NCI-H2171 (cell line): ENCODE results near the gene RNF13.
A peak's percentile ranks its signal among the peaks of the same experiment; 100 is the strongest.

Experiments
- DNase-seq: peaks from one replicate; lab custom pipeline; 2025; lab: John Stamatoyannopoulos, UW

Gene RNF13

DNA sequence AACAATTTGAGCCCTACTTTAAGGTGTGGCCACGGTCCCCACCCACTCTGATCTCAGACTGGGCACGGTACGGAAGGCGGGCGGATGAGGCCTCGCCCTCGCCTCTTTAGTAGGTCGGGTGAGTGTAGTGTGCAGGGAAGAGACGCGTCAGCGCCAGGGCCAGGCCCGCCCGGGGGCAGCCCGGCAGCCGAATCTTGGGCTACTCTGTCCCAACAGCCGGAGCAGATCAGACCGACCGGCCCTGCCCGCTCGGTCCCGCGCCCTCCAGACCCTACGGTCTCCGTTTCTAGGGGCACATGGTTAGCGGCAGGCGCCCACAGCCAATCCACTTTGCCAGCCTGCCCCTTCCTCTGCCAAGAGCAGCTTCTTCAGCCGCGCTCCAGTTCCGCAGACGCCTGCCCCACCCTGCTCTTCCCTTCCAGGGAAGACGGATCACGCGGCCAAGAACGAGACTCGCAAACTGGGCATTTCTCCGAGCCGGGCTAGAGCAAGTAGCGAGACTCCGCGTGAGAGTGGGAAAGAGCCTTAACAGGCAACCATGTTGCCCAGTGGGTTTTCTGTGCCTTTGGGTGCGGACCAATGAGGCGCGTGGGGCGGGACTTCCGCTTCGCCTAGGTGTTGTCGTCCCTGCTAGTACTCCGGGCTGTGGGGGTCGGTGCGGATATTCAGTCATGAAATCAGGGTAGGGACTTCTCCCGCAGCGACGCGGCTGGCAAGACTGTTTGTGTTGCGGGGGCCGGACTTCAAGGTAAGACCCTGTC is at the start of gene RNF13:
Gene RNF13, plus strand, starts transcription at position 610 of the 761 bp plus-strand sequence. CDS start 32,812 bp downstream, outside the sequence.
- DNase-seq: peak; percentile 94

- DNase-seq: no peak
Measured at GRCh38 chr3:149763565-149764195, 49.3 kb upstream of the RNF13 start.

DNA sequence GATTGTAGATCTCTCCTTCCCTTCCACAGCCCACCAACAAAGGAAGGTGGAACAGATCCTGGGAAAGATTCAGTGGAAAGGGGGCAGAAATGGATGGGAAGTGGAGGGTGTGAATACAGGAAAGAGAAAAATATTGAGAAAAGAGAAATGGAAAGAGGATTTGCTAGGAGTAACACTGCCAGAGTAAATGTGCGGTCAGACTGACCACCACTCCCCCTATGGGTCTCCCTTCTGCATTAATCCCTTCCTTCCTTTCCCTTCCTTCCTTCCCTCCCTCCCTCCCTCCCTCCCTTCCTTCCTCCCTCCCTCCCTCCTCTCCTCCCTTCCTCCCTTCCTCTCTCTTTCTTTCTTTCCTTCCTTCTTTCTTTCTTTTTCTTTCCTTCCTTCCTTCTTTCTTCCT is 48.7 kb upstream of the RNF13 start:
- no peak for DNase-seq

DNA sequence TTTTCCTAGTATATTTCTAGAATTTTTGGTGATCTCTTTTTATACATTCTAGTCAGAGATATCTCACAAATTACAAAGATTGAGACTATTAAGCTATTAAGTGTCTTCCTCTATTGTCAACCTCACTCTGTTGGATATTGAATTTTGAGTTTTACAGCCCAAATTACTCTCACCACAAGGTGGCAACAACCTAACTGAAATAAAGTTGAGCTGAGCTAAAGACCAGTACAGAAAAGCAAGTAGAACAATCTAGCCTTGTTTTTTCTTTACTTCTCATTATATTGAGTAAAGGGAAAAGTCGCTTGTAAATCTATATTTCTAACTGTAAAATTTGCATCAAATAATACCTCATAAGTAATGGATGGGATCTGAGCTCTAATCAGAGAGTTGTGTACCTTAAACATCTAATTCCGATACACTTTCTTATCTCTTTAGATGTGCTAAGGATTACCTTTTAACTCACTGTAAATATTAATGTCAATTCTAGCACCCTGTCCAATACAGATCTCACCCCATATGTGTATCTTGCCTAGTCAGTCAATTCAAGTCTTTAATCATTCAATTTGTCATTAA is 47.2 kb upstream of the RNF13 start:
- no peak for DNase-seq

- no peak for DNase-seq
Measured at GRCh38 chr3:149767720-149768119, 45.3 kb upstream of the RNF13 start.

GRCh38 chr3:149768704-149769103 is 44.3 kb upstream of the RNF13 start:
- DNase-seq: no peak

DNA sequence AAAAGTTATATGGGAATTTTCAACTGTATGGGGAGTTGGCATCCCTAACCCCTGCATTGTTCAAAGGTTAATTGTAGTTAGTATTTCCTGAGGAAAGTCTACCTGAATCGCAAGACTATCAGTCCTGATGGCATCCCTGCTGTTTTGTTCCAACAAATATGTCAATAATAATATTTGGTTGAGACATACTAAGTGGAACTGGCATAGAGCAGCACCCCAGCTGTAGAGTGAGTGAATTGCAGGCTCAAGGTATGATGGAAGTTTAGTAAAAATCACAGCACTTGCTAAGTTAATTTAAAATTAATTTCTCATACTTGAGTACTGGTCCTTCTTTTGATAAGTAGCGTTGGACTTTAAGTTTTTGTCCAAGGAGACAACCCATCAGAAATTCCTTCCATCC is 42.8 kb upstream of the RNF13 start:
- DNase-seq: no peak

GRCh38 chr3:149771652-149772271 is 41.3 kb upstream of the RNF13 start:
- peak; percentile 23 for DNase-seq

DNA sequence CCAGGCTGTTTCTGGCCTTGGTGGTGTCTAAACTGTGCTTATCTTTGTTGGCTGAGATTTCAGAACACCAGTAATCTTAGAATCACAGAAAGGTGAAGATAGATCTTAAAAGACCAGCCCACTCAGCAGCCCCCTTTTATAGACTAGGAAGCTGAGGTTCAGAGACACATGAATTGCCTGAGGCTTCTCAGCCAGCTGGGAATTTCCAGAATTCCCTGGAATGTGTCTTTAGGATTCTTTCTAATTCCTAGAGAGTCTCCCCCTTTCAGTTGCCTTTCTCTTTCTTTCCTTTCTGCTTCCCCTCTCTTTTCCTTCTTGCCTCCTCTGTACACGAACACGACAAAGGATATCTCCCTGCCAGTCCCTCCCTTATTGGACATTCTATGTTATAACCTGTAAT is 40.2 kb upstream of the RNF13 start:
- DNase-seq: no peak

DNA sequence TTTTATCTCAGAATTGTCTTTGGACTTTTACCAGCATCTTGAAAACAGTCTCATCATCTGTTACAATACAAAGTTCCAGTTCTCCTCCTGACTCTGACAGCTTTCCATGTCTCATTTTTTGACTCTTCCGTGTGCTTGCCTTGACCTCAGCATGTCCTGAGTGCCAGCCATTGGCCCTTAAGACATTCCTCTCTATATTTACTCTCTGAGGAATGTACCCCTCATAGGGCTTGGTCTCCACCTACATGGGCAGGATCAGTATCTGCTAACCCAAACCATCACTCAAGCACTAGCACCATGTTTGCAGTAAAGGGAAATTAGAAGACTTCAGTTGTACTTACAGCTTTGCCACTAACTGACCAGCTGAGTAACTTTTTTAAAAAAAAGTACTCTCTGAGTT is 36.8 kb upstream of the RNF13 start:
- DNase-seq: no peak

DNA sequence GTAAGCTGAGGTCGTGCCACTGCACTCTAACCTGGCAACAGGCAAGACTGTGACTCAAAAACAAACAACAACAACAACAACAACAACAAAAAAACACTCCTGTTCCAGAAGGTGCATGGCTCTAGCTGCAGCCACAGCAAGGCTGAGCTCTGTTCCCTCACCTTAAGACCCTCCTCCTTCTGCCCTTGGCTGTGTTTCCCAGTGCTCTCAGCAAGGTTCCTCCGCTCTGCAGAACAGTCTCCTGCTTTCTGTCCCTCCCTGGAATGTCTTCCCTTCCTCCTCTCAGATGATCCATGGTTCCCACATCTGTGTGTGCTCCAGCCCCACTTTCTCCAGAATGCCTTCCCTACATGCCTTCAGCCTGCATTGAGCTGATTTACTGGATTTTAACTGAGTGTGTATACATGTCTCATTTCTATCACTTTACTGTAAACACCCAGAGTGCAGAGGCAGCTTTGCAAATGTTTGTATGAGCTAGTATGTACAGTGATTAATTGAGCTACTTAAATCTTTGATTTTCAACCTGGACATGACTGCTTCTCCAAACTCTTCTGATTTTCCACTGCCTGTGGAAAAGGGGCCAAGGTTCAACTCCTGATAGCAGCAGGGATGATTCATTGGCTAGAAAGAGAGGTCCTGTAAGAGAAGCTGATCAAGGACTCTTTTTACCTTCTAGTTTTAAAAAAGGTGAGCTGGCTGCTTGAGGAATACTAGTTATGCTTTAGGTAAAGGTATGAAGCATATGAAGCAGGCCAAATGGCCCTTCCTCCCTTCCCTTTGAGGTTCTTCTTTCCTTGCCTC is 35.4 kb upstream of the RNF13 start:
- DNase-seq: no peak

GRCh38 chr3:149781211-149781610 is 31.8 kb upstream of the RNF13 start:
- DNase-seq: no peak

GRCh38 chr3:149781741-149782140 is 31.3 kb upstream of the RNF13 start:
- DNase-seq: no peak

DNA sequence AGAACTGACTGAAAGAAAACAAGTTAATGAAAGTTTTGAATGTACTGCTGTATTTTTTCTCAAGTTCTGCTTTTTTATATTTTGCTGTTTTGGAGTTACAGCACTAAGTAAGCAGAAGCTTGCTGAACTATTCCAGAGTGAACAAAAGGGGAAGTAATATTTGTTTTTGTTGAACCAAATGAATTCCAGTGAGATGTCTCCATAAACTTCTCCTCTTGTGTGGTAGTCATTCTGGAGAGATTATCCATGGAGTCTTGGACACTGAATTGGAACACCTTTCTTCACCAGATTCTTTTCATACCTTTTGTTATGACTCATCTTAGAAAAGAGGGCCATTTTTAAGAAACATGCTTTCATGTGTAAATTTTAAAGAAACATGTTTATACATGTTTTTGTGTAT is 29.4 kb upstream of the RNF13 start:
- DNase-seq: no peak

DNA sequence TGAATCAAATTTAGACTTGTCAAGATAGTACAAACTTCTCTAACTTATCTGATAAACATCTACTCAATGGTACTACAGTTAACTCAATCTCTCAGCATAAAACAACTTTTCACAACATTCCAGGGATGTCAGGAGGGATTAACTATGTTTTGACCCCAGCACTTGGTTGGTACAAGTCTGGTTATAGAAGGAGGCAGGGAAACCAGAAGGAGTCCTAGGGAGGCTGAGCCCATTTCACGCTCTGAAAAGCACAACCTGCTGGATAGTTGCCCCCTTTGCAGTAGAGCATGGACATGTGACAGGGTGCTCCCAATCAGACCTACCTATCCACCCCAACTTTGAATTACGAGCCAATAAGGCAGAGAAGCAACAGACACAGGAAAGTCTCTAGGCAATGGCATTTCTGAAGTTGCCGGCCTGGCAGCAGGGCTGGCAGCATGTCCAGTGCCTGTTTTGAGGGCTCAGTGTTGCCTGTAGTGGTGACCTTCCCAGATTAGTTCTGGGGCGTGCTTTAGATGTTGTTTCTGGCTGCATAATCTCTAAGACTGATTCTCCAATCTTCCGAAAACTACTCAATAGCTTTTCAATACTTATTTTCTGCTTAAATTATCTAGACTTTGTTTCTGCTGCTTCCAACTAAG is 28.8 kb upstream of the RNF13 start:
- no peak for DNase-seq

GRCh38 chr3:149790268-149790667 is 22.7 kb upstream of the RNF13 start:
- no peak for DNase-seq

- no peak for DNase-seq
Measured at GRCh38 chr3:149790698-149791097, 22.3 kb upstream of the RNF13 start.

DNA sequence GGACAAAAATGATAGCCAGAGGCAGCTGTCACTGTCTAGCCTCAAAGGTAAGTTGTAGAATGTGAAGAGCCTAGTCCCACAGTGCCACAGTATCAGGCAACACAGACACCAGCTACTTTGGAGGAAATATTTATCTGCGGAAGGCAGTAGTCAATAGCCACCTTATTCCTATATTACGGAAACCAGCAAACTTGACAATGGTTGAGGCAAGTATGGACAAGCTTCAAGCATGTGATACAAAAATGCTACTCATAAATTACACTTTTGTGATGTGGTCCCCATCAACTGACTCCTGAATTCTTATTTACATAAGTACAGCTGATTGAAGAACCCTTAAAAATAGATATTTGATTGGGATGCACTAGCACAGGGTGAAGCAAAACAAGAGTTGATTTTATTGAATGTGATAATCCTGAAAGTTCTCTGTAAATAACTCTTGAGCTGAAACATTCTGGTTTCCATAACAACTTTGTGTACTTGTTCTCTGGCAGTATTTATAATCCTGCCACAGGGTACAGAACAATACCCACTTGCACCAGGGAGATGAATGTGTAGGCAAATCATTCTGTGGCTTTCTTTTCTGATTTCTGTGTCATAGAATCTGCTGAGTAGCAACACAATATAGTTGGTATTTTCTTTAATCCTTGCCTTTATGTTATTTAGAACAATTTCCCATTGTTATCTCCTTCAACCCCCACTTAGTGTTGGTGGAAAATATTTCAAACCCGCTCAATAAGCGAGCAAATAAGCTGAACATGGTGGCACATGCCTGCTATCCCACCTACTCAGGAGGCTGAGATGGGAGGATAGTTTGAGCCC is 20.4 kb upstream of the RNF13 start, which contains the start of gene ANKUB1:
Gene ANKUB1, minus strand, starts transcription at position 103 of the 819 bp plus-strand sequence. CDS start 188 bp downstream, outside the sequence.
- no peak for DNase-seq

GRCh38 chr3:149796026-149796425 is 17.0 kb upstream of the RNF13 start:
- no peak for DNase-seq

- no peak for DNase-seq
Measured at GRCh38 chr3:149800693-149801092, 12.3 kb upstream of the RNF13 start.

GRCh38 chr3:149801195-149801594 is 11.8 kb upstream of the RNF13 start:
- DNase-seq: no peak
